BJ (cell line): ENCODE results near the gene PPM1M. TPM values are rescaled to one million over a fixed set of nuclear protein-coding genes. Genes with fewer than 3 reads are reported as not detected.
A peak's percentile ranks its signal among the peaks of the same experiment; 100 is the strongest.

ENCODE experiments used
- CTCF ChIA-PET: fragments of 350-600 bp; formaldehyde crosslinking; extraction: SDS; loops from one replicate; lab custom pipeline; 2021; ENCODE audit warnings: antibody characterized with exemption, inconsistent platforms; lab: Yijun Ruan, JAX
- POLR2A ChIA-PET: fragments of 300-600 bp; sonication (Branson Sonifier 250); formaldehyde crosslinking; extraction: SDS; loops from one replicate; lab custom pipeline; 2021; ENCODE audit warnings: antibody characterized with exemption; lab: Charles Lee
- DNase-seq: peaks from one replicate; pipeline ENCODE4 v3.0.0-alpha.2; 2011; ENCODE audit warnings: low read depth
- H3K27me3 ChIP-seq: 2 replicates; pipeline ENCODE4 v1.6.0; 2011; ENCODE audit warnings: low read length; ENCODE audit not compliant: control insufficient read depth, insufficient read depth
- H3K36me3 ChIP-seq: 2 replicates; pipeline ENCODE4 v1.5.1; 2011; ENCODE audit warnings: low read length; ENCODE audit not compliant: control insufficient read depth, insufficient read depth
- H3K4me3 ChIP-seq: 2 replicates; pipeline ENCODE4 v1.5.1; 2011; ENCODE audit warnings: low read depth, mild to moderate bottlenecking, control low read depth, low read length
- polyA plus RNA-seq: library from polyadenylated mRNA; depleted of rRNA; stranded (reverse); fragments of >200 nt; gene quantifications from 2 replicates; pipeline ENCODE4 v1.2.3, GENCODE V29; 2011
- TF ChIP-seq, protein P1 (sequence below): IDR thresholded peaks from 2 replicates; pipeline ENCODE4 v1.5.1; 2011; ENCODE audit warnings: low read depth, mild to moderate bottlenecking, control low read depth, inconsistent platforms, low read length, moderate library complexity; ENCODE audit not compliant: insufficient read depth

PPM1M gene
- polyA plus RNA-seq, 1 experiment: 52.2 TPM

DNA sequence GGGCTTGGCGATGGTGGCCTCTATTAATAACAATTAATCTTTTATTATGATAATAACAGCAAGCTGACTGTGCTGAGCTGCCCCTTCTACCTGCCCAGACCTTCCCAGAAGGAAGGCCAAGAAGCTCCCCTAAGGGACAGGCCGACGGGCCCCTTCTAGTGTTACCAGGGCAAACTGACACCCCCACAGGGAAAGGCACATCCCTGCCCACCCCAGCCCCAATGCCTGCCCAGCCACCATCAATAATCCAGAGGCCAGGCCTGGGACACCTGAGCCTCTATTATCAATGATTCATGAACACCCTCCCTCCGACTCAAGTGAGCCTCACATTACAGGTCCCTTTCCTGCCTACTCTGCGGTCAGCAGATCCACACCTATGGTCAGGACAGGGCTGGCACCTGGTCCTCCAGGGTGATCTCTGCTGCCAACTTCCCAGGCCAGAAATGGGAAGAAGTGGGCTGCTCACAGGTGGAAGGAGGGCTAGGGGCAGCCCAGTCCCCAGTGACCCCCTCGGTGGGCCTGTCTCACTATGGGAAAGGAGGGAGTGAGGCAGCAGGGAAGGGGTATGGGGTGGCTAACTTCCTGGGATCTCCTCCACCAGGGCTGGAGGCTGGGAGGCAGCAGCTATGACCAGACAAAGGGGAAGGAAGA, 8.4 kb upstream of the PPM1M start:
- Histone ChIP-seq H3K27me3 (no peaks in the 10 kb centered on the region), H3K36me3 (peaks cover 18% of the 10 kb centered on the region), H3K4me3 (peak overlapping the region; percentile 17)
- TF ChIP-seq, protein P1, sequence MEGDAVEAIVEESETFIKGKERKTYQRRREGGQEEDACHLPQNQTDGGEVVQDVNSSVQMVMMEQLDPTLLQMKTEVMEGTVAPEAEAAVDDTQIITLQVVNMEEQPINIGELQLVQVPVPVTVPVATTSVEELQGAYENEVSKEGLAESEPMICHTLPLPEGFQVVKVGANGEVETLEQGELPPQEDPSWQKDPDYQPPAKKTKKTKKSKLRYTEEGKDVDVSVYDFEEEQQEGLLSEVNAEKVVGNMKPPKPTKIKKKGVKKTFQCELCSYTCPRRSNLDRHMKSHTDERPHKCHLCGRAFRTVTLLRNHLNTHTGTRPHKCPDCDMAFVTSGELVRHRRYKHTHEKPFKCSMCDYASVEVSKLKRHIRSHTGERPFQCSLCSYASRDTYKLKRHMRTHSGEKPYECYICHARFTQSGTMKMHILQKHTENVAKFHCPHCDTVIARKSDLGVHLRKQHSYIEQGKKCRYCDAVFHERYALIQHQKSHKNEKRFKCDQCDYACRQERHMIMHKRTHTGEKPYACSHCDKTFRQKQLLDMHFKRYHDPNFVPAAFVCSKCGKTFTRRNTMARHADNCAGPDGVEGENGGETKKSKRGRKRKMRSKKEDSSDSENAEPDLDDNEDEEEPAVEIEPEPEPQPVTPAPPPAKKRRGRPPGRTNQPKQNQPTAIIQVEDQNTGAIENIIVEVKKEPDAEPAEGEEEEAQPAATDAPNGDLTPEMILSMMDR: no peak
- ChIA-PET CTCF (interaction anchor here (0.6 to 10.7 kb wide), 13 partner anchors 9 to 209 kb away, joined by 3 to 131 read pairs (median 4); partner anchors contain the start of genes ALAS1, PPM1M, TLR9 and WDR82), POLR2A (interaction anchor here (0.6 to 1.1 kb wide), 4 partner anchors 16 to 201 kb away, joined by 3 to 7 read pairs (median 4); no protein-coding TSS in a partner anchor)
- DNase-seq: no peak

DNA sequence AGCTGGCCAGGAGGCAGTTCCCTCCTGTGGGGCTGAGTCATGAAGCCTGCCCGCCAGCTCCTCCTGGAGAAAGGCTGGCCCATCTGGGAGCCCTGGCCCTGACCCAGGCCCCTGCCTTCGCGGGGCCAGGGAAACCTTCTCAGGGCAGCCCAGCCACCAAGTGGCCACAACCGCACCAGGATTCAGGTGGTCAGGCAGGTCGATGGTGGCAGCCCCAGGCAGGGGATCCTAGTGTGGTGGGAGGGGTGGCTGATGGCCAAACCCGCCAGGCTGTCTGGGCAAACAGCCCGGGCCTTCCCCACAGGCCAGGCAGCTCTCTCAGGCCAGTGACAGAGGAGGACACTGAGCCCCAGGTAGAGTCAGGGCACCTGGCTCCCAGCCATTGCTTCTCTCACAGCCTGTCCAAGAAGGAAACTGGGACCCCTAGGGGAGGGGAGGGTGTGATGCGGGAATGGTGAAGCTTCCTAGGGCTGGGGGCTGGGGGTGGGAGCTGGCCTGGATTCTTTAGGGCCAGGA, 7.8 kb upstream of the PPM1M start:
- Histone ChIP-seq H3K27me3 (no peaks in the 10 kb centered on the region), H3K36me3 (peaks cover 14% of the 10 kb centered on the region), H3K4me3 (peak overlapping the region; percentile 90)
- TF ChIP-seq, protein P1: no peak
- ChIA-PET POLR2A (interaction anchor here (0.6 to 1.1 kb wide), 4 partner anchors 15 to 200 kb away, joined by 3 to 7 read pairs (median 4); no protein-coding TSS in a partner anchor), CTCF (interaction anchor here (0.6 to 10.7 kb wide), 13 partner anchors 8 to 209 kb away, joined by 3 to 131 read pairs (median 4); partner anchors contain the start of genes ALAS1 and TLR9)
- peak; percentile 49 for DNase-seq

DNA sequence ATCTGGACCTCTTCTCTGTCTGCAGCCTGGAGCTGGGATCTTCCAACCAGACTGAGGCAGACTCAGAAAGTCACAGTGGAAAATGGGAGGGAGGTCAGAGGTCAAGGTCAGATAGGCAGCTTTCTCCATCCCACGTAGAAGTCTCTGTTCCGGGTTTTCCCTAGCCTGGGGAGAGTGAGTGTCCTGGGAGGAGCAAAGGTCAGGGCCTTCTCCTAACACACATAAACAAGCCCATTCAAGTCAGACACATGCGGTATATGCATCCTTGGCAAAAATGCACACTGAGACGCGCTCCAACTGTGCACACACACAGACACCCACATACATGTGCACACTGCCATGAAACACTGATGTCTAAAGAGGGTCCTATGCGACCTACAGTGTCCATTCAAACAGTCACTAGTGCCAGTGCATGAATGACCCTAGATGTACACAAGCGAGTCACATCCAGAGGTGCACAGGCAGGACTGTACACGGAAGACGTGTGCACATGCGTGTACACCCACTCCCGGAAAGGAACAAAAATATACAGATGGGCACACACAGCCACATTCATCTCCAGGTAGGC, 7.3 kb upstream of the PPM1M start:
- Histone ChIP-seq H3K36me3 (peaks cover 10% of the 10 kb centered on the region), H3K27me3 (no peaks in the 10 kb centered on the region), H3K4me3 (peak overlapping the region; percentile 90)
- POLR2A ChIA-PET: interaction anchor here (1.1 kb wide), 1 partner anchor 108 kb away, joined by 3 read pairs; no protein-coding TSS in a partner anchor
- DNase-seq: no peak
- TF ChIP-seq, protein P1: no peak
- CTCF ChIA-PET: interaction anchor here (0.9 to 10.7 kb wide), 8 partner anchors 14 to 100 kb away, joined by 3 to 131 read pairs (median 4); partner anchors contain the start of gene TLR9

DNA sequence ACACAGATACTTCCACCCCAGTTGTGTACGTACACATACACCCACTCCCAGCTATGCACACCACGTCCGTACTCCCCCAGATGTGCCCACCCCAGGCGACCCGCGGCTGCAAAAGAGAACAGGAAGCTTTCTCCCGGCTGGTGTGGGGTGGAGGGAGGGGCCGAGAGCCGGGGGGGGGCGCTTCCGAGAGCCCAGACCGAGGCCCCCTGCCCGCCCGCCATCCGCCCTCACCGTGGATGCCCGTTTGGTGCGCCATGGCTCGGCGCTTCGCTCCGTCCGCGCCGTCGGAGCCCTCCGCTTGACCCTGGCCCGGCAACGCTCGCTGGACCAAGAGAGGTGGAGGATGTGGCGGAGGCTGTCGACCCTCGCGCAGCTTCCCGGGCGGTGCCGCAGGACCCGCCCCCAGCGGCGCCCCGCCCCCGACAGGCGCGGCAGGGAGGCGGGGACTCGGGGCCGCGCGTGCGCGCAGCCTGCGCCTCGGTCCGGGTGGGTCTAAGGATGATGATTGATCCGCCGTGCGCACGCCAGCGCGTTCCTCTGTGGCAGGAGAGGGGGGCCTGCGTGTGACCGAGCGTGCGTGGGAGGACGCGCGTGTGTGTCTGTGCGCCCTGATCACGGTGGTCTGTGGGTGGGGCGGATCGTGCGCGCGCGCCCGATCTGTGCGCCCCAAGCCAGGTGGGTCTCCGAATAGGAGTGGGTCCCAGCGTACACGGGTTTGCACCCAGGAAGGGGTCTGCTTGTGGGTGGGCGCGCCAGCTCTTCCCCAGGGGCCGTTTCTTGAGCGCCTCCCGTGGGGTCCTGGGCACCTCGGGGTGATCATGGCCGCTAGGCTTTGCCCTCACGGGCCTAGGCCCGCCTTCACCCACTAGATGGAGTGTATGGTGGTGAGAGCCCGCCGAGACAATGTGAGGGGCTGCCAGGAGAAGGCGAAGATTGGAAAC, 6.5 kb upstream of the PPM1M start, which contains the start of gene TWF2:
Gene TWF2, minus strand, starts transcription at position 398 of the 941 bp plus-strand sequence. Its CDS starts 142 bp downstream, at position 256.
- H3K27me3 ChIP-seq: no peaks in the 10 kb centered on the region
- H3K4me3 ChIP-seq: peak within 1 kb of the TSS; percentile 90
- peaks cover 9% of the 10 kb centered on the region for H3K36me3 ChIP-seq
- ChIA-PET CTCF (interaction anchor here (0.6 to 10.7 kb wide), 7 partner anchors 15 to 100 kb away, joined by 3 to 131 read pairs (median 4); partner anchors contain the start of gene TLR9), POLR2A (interaction anchor here (0.9 kb wide), 1 partner anchor 40 kb away, joined by 3 read pairs; the partner anchor contains the start of gene WDR82)
- TF ChIP-seq, protein P1: peak; percentile 49
- no peak for DNase-seq
